A172 (cell line): Measurements from ENCODE around the gene ST3GAL5. TPM values are rescaled to one million over a fixed set of nuclear protein-coding genes. Genes with fewer than 3 reads are reported as not detected.
A peak's percentile ranks its signal among the peaks of the same experiment; 100 is the strongest.
"Not testable (repeated sequence)": the region's sequence is repeated elsewhere in the genome, so short reads cannot be mapped to it uniquely, and the experiment has no call there.

Experiments
- DNase-seq: peaks from one replicate; pipeline ENCODE4 v3.0.0-alpha.2; 2015; ENCODE audit warnings: low spot score
- total RNA-seq: library from RNA; depleted of rRNA; stranded (reverse); fragments of >200 nt; shearing (Covaris generic); gene quantifications from 2 replicates; pipeline ENCODE4 v1.2.3, GENCODE V29; 2014

The ST3GAL5 gene
- total RNA-seq, 1 experiment from 2014 or later: 18.7 TPM

DNA sequence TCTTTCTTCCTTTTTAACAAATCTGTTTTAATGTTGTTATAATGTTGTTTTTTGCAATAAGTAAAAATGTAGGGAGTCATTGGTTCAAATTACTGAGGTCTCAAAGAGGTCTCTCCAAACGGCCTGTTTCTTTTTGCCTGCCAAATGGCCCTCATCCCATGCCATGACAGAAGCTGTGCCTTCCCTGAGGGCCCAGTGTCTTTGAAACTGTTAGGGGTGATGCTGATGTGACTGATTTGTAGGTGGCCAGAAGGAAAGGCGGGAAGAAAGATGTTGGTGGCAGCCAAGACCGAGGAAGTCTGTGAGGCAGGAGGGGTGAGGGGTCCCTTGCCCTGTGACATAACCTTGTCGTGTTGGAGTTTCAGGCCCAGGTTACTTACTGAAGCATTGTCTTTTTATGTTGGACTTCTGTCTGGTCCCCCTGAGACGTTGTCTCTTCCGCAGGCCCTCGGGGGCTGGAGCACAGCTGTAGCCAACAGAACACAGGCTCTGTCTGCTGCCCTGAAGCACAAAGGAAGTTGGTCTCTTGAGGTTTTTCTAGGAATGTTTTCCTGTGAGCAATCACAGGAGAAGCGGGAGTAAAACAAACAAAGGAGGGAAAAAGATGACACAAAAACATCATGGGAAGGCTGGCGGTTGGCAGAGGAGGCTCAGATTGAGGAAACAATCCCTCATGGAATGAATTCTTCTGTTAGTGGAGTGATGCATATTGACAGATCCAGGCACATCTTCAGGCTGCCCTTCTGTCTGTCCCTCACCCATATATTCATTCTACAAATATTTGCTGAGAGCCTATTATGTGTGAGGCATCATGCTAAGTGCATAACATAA, 4.9 kb upstream of the ST3GAL5 start:
- DNase-seq: peak; percentile 87

DNA sequence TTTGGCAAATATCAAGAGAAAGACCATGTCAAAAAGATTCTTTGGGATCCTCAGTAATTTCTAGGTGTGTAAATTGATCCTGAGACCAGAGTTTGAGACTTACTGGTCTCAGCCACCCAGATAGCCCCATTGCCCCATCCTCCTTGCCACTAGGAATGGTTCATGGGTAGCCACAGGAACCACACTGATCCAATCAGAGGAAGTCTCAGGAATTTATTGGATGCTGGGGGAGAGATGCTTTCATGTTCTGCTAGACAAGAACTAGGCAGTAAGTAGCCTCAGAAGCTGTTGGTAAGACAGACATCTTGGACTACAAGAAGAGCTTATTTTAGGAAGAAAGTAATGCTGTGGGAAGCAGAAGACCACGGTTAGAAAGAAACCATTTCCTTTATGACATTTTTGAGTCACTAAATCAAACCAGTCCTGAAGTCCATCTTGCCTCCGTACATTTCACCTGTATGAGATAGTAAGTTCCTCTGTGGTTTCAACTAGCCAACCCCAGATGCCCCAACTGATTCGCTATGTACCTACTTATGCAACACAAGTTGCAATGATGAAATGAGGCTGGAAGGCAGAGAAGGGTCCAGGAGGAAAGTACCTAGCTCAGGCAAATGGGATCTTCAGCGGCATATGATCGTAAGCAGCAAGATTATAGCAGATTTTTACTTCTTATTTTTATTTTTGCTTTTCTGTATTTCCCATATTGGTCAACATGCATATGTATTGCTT, 3.6 kb upstream of the ST3GAL5 start:
- no peak for DNase-seq

DNA sequence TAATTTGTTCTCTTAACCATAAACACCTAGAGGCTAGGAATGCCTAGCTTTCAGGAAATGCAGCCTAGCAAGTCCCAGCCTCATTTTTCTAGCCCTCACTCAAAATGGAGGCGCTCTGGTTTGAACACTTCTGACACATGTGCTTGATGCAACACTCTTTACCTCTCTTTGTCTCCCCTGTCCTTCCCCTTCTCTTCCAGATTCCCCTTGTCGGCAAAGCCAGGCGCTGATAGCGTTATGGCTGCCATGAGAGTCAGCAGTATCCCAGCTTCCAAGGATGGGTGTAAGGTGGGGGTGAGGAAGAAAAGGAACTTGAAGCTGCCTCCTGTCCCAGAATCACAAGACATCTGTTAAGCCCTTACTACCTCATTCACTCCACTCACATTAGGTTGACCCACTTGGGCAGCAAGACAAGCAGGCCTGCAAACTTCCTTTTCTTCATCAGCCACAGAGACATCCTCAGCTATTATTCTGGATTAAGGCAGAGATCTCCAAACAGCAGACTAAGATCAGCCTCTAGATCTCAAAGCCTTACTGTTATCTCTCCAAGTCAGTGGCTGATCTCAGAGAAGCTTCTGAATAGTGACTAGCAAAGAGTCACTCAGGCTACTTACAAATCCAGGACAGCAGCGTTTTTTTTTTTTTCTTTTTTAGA, 1.9 kb upstream of the ST3GAL5 start:
- no peak for DNase-seq

DNA sequence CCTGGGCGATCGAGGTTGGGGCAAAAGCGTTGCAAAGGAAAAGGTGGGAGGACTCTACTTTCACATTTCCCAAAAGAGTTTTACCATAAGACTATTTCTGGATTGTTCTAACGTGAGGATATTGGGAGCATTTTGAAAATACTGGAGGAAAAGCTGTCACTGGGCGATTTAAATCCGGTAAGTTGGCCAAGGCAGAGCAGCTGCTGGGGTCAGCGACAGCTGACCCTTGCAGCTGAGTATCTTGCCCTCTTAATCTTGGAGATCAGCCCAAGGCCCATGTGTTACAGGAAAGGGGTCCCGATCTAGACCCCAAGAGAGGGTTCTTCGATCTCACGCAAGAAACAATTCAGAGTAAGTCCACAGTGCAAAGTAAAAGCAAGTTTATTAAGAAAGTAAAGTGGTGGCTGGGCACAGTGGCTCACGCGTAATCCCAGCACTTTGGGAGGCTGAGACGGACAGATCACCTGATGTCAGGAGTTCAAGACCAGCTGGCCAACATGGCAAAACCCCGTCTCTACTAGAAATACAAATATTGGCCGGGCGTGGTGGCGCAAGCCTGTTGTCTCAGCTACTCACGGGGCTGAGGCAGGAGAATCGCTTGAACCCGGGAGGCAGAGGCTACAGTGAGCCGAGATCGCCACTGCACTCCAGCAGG, 964 bp upstream of the ST3GAL5 start:
- DNase-seq: no peak

DNA sequence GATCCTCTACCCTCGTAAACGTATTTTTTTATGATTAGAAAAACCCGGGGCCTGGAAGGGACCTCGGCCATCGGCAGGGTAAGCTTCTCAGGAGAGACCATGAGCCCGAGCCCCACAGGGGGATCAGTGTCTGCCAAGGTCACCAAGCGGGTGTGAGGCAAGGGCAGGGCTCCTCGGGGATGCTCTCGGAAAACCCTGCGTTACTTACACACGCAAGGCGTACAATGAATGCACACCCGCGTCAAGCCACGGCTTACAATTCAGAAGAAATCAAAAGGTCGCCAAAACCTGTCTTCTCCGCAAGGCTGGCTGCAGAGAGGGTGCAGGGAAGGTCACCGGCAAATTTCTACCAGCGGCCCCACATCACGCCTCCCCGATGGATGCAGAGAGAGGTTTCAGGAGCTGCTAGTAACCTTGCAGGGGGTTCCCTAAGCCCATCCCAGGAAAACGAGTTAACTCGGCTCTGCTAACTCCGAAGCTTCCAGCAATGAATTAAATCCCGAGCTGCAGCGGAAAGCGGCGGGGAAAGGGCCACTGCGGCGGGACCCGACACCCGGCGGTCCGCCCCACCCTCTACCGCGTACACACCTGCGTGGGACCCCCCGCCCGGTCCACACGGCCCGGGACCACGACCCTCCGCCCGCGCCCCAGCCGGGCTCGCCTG, 638 bp downstream of the ST3GAL5 start:
- DNase-seq: no peak

DNA sequence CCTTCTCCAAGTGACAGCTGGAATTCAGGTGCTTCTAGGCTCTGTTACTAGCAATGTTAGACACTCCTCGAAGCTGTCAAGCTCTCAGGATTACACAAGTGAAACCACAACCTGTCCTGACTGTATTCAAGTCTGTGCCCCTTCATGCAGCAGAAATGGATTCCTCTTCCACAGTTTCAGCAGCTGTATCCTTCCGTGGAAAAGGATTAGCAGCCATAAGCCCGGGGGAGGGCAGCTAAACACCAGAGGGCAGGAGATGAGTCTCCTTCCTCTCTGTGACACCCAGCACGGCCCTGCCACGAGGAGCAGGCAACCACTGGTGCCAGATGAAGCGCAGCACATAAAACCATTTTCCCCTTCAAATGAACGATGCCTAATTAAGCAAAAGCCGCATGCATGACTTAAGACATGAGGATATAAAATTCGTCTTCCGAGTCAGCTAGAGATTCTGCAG, 1.2 kb downstream of the ST3GAL5 start:
- peak; percentile 40 for DNase-seq

DNA sequence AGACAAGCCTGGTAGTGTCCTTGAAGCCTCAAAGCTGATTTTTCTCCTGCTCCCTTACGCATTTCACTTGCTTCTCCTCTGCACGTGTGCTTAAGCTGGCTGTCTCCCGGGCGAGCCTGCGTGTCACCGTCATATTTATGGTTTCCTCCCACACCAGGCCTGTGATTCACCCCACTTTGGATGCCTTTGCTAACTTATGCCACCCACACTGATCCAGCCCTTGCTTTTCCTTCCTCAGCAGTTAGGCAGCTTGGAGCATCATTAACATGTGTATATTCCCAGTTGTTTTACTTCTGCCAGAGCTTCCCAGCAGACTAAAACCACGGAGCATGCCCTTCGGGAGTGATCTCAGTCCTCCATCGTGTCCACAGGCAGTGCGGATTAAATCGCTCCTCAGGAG, 2.2 kb downstream of the ST3GAL5 start:
- DNase-seq: peak; percentile 93

DNA sequence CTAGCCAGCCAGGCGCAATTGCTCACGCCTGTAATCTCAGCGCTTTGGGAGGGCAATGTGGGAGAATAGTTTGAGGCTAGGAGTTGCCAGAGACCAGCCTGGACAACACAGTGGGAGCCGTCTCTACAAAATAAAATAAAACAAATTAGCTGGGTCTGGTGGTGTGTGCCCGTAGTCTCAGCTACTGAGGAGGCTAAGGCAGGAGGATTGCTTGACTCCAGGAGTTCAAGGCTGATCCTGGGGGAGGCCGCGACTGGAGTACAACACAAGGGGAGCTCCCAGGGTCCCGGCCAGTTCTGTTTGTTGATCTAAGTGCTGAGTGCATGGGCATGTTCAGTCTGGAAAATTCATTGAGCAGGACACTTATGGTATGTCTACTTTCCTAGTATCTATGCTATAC, 2.6 kb downstream of the ST3GAL5 start:
- no peak for DNase-seq

DNA sequence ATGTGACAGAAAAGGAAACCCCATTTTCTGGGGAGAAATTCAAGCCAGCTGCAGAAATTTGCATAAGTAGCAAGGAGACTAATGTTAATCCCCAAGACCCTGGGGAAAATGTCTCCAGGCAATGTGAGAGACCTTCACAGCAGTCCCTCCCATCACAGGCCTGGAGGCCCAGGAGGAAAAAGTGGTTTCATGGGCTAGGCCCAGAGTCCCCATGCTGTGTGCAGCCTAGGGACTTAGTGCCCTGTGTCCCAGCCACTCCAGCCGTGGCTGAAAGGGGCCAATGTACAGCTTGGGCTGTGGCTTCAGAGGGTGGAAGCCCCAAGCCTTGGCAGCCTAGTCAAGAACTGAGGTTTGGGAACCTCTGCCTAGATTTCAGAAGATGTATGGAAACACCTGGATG, 7.0 kb downstream of the ST3GAL5 start:
- DNase-seq: not testable (repeated sequence)

DNA sequence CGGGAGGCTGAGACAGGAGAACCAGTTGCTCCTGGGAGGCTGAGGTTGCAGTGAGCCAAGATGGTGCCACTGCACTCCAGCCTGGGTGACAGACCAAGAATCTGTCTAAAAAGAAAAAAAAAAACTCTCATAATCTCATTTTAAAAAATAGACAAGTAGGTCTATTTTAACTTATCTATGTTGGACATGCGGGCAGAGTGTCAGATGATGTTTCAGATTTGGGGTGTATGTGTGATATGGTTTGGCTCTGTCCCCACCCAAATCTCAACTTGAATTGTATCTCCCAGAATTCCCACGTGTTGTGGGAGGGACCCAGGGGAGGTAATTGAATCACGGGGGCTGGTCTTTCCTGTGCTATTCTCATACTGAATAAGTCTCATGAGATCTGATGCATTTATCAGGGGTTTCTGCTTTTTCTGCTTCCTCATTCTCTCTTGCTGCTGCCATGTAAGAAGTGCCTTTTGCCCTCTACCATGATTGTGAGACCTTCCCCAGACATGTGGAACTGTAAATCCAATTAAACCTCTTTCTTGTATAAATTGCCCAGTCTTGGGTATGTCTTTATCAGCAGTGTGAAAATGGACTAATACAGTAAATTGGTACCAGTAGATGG, 8.0 kb downstream of the ST3GAL5 start:
- DNase-seq: not testable (repeated sequence)

DNA sequence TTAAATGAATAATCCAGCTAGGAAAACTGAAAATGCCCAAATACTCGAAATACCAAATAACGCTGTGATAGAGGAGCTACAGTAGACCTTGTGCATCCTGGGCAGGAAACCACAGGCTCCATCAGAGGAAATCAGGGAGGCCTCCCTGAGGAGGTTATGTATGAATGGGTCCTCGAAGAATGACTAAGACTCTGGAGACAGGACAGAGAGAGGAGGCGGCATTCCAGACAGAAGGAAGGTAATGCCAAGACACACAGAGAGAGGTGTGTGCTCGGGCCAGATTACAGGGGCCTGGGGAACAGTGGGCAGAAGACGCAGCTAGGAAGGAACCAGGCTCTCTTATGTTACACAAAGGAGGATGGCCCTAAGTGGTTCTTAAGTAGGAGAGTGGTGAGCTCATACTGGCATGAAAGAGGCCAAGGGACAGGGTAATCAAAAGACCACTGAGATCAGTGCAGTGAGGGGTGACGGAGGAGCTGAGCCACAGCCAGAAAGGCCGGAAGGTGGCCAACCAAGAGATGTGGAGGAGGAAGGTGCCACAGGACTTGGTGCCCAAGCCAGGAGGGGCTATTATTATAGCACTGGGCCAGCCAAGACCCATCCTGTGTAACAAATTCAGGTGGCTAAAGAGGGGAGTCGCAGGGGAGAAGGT, 9.9 kb downstream of the ST3GAL5 start:
- no peak for DNase-seq

DNA sequence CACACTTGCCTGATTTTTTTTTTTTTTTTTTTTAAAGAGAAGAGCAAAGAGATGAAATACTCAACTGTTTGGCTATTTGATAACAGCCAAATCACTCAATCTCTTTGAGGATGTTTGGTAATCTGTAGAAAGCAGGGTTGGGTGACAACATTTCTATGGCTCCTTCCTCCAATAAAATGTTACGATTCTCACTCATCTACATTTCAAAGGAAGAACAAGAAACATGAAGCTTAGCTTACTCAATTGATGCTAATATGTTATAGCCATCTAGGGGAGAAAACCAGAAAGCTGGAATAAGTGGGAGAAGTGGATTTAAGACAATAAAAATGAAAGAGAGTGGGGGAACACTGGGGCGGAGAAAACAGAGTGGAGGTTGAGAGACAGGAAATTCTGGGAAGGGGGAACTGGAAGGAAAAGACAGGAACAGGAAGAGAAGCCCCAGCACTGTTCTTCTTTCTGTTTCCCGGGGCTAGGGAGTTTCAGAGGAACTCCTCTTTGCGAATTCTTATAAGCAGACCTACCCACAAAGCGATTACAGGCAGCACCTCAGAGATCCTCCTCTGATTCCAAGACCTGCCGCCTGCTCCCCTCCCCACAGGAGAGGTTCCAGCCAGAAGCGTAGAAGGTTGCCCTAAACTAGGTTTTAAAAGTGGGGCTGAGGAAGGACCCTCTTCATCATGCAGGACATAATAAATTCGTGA, 13.3 kb downstream of the ST3GAL5 start:
- no peak for DNase-seq

DNA sequence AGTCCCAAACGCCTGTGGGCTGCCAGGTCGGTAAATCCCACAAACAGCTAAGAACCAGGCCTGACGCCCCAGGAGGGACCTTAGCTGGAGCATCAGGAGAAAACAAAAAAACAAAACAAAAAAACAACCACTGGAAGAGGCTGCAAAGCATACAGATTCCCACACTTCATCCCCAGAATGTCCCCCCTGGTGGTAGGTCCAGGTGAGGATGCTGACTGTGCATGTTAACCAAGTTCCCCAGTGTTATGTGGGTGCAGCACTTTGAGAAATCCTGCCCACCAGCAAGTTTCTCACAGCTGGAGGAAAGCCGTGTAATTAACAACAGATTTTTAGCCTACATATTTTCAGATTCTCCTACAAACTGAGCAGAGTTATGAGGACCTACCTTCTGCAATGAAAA, 15.1 kb downstream of the ST3GAL5 start:
- no peak for DNase-seq

DNA sequence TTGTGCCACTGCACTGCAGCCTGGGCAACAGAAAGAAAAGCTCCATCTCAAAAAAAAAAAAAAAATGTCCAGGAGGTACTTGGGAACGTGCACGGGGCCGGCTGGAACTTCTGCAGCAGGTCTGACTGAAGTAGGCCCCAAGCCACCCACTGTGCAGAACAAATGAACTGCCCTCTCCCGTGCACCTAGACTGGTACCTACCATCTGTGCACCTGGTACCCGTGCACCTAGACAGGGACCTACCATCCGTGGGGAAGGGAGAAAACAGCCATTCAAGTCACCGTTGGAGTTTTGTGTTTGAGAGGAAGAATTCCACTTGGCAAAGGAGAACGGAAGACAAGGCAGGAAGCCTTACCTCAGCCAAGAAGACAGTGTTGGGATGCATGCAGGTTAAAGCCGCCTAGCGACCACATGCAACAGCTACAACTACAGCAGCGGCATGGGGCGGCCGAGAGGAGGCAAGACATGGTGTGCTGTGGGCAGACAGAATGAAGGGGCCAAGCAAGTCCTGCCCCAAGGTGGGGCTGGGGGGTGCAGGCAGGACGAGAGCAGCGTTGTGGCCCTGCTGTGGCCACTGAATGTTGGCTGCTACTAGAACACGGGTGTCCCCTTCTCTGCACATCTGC, 16.1 kb downstream of the ST3GAL5 start:
- no peak for DNase-seq

DNA sequence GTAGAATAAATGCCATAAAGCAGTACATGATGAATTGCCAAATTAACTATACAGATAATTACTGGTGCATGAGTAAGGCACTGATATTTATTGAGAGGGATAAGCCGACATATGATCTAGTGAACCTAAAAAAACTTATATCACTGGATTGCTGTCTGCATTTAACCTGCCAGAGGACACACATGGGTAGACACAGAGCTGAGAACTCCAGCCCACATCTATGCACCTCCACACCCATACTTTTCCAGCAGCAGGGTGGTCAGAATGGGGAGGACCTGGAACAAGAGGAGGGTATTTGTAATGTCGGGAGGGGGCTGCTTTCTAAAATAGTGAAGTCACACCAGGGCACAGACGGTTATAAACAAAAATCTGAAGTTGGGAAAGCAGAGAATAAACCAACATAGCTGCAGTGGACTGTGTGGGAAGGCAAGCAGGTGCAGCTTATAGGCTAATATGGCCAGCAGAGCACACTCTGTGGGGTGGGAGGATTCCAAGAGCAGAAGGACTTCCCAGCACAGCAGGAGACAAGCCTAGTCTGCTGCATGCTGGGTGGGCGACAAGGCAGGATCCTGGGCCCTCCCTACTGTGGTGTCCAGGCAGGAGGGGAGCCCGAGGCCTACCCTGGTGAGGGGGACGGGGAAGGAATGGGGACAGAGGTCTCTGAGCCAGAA, 17.2 kb downstream of the ST3GAL5 start:
- no peak for DNase-seq

DNA sequence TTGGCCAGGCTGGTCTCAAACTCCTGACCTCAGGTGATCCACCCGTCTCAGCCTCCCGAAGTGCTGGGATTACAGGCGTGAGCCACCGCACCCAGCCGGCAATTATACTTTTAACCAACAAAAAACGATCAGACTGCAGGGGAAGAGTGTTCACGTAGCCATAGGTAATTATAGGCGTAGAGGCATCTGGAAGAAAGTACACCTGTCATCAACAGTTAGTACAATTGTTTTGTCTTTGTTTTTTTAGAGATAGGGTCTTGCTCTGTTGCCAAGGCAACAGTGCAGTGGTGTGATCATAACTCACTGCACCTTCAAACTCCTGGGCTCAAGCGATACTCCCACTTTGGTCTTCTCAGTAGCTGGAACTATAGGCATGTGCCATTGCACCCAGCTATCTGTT, 20.0 kb downstream of the ST3GAL5 start:
- no peak for DNase-seq

DNA sequence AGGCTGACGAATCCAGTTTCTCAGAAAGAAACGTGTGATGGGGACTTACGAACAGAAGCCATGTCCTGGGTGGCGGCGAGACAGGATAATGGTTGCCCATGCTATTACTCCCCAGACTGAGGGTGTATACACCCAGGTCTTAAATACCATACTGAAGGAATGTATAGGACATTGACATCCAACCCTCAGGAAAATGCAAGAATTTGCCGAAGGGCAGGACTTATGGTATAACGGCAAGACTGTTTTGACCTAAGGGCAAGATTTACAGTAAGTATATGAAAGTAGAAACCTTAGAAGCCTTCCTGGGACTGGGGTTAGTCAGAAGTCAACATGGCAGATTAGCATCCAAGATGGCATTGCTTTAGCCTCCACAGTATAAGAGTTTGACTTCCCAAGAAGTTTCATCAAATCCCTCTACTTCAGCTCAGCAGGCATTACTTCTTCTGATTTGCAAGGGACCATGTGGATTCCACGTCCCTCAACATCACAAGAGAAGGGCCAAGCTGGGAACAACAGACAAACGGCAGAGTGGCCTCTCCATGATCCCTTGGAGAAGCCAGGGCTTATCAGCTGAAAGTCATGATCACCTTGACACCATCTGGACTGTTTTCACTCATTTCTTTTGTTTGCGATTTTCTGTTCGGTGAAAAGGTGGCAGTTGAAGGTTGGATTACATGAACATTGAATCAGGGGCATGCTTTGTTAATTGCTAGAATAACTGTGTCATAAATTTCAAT, 21.1 kb downstream of the ST3GAL5 start:
- no peak for DNase-seq

DNA sequence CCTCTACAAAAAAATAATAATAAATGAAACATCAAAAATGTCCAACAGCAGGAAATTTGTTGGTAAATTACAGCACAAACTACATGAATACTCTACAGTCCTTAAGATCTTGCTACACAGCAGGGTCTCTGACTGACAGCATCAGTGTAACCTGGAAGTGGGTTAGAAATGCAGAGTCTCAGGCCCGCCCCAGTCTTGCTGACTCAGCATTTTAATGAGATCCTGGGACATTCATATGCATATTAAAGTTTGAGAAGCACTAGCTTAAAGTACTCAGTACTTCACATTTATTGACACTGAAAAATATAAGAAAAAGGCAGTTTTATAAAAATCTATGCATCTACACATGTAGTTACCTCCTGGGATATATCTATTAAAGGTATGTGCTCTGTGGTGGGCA, 21.7 kb downstream of the ST3GAL5 start:
- no peak for DNase-seq
